Stomach (tissue), 9 donors: ENCODE data around the gene MAP7. TPM values are rescaled to one million over a fixed set of nuclear protein-coding genes. Genes with fewer than 3 reads are reported as not detected.

Experiments
- DNase-seq, 2 donors: peaks; one replicate each; pipeline versions ENCODE4 v3.0.0 to v3.0.0-alpha.2; 2013 to 2019
- H3K27ac ChIP-seq, 5 donors: fragments of 200-600 bp in 4 of 5; sonication (generic) in 4 of 5; one replicate each; pipeline ENCODE4 v1.5.1; 2013 to 2019; ENCODE audit warnings: mild to moderate bottlenecking in 1 of 5, moderate library complexity in 1 of 5
- H3K27me3 ChIP-seq, 3 donors: fragments of 200-600 bp; sonication (generic); one replicate each; pipeline ENCODE4 v1.5.1; 2017 to 2019; ENCODE audit warnings: mixed run types in 1 of 3
- H3K36me3 ChIP-seq, 4 donors: fragments of 200-600 bp; sonication (generic); 1 replicate in 3 of 4; 2 replicates in 1 of 4; pipeline ENCODE4 v1.5.1; 2016 to 2019
- H3K4me1 ChIP-seq, 4 donors: fragments of 200-600 bp; sonication (generic); one replicate each; pipeline ENCODE4 v1.5.1; 2016 to 2019
- H3K4me3 ChIP-seq, 4 donors: fragments of 200-600 bp; sonication (generic) in 3 of 4; one replicate each; pipeline ENCODE4 v1.5.1; 2016 to 2019; ENCODE audit warnings: mild to moderate bottlenecking in 1 of 4
- H3K9me3 ChIP-seq, 4 donors: fragments of 200-600 bp; sonication (generic); one replicate each; pipeline ENCODE4 v1.5.1; 2016 to 2019
- EP300 ChIP-seq: sonication (generic); formaldehyde crosslinking; IDR thresholded peaks from one replicate; pipeline ENCODE4 v1.6.1; 2017; ENCODE audit warnings: antibody characterized with exemption
- POLR2A ChIP-seq, 4 donors: fragments of 450-650 bp; IDR thresholded peaks; one replicate each; pipeline ENCODE4 v1.6.1; 2016; ENCODE audit warnings: antibody characterized with exemption in 4 of 4, control low read depth in 2 of 4, mild to moderate bottlenecking in 1 of 4, moderate library complexity in 1 of 4
- POLR2AphosphoS5 ChIP-seq, 3 donors: sonication (generic); formaldehyde crosslinking; IDR thresholded peaks; one replicate each; pipeline ENCODE4 v1.6.1; 2016; ENCODE audit warnings: antibody characterized with exemption in 3 of 3
- WGBS, 5 donors: extraction: QIAGEN DNeasy Blood & Tissue Kit in 3 of 5; methylation state at CpG; one replicate each; pipeline versions ENCODE4 v1.1.5 to v1.1.7; 2013 to 2018; 5-methylcytosine and 5-hydroxymethylcytosine counted together
- intact Hi-C: fragments of 100-400 bp; cut with DNase I; formaldehyde crosslinking; loops from one replicate; pipeline ENCODE4 v1.15.1; 2023; ENCODE audit warnings: low total_unique reads
- polyA plus RNA-seq, 3 donors: library from polyadenylated mRNA; stranded (reverse); fragments of 200-250 nt; gene quantifications; one replicate each; pipeline ENCODE4 v1.2.3, GENCODE V29; 2013
- total RNA-seq, 5 donors: library from RNA; depleted of rRNA; stranded (reverse); fragments of >200 nt; gene quantifications; one replicate each; pipeline versions ENCODE4 v1.1.0 to v1.2.3, GENCODE V29; 2014 to 2016
- TF ChIP-seq, protein P1 (sequence below), 7 experiments: fragments of 450-650 bp in 4 of 7; fragments of 200-600 bp in 3 of 7; sonication (generic) in 3 of 7; IDR thresholded peaks; one replicate each; pipeline ENCODE4 v1.5.1; 2016 to 2019; ENCODE audit warnings: antibody characterized with exemption in 7 of 7, control low read depth in 2 of 7, mild to moderate bottlenecking in 1 of 7
- donor health status: healthy with polysubstance abuse.
- donor health status: Bipolar disorder and iron deficiency.
- donor health status: healthy.

MAP7 gene
- total and polyA plus RNA-seq, 8 donors = 2.3 to 28.3 (median 9.7) TPM

DNA sequence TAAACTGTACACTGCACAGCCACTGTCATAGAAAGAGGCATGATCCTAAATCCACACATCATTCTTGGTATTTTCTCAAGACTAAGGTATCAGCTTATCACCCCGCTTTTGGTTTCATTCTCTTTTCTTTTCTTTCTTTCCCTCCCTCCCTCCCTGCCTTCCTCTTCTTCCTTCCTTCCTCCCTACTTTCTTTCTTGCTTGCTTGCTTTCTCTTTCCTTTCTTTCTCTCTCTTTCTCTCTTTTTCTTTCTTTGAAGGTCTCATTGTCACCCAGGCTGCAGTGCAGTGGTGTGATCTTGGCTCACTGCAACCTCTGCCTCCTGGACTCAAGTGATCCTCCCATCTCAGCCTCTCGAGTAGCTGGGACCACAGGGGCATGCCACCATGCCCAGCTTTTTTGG, 81.1 kb downstream of the MAP7 start:
- WGBS, 5 donors = 78 to 97% (median 89%) methylated on average over 2 of the region's 2 CpGs
- DNase-seq = no peak
- intact Hi-C loops = no loop called here
- no peaks in the 10 kb centered on the region for H3K9me3 ChIP-seq
- peaks cover 0 to 42% (median 9%) of the 10 kb centered on the region in 4 donors for H3K4me1 ChIP-seq
- TF ChIP-seq POLR2A (IDR thresholded peaks at IDR 0.05) (no peak), EP300 (no peak), POLR2AphosphoS5 (IDR thresholded peaks at IDR 0.05) (no peak)
- H3K27ac ChIP-seq = no peak overlapping the region
- H3K27me3 ChIP-seq = no peaks in the 10 kb centered on the region
- no peak overlapping the region for H3K4me3 ChIP-seq
- H3K36me3 ChIP-seq = no peaks in the 10 kb centered on the region

- no peak for TF ChIP-seq EP300
- no peak for TF ChIP-seq POLR2AphosphoS5 (IDR thresholded peaks at IDR 0.05)
- TF ChIP-seq POLR2A (IDR thresholded peaks at IDR 0.05) = no peak
- TF ChIP-seq, protein P1, sequence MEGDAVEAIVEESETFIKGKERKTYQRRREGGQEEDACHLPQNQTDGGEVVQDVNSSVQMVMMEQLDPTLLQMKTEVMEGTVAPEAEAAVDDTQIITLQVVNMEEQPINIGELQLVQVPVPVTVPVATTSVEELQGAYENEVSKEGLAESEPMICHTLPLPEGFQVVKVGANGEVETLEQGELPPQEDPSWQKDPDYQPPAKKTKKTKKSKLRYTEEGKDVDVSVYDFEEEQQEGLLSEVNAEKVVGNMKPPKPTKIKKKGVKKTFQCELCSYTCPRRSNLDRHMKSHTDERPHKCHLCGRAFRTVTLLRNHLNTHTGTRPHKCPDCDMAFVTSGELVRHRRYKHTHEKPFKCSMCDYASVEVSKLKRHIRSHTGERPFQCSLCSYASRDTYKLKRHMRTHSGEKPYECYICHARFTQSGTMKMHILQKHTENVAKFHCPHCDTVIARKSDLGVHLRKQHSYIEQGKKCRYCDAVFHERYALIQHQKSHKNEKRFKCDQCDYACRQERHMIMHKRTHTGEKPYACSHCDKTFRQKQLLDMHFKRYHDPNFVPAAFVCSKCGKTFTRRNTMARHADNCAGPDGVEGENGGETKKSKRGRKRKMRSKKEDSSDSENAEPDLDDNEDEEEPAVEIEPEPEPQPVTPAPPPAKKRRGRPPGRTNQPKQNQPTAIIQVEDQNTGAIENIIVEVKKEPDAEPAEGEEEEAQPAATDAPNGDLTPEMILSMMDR (IDR thresholded peaks at IDR 0.05) = no peak
- 92 to 95% (median 93%) methylated on average over 3 of the region's 3 CpGs for WGBS, 5 donors
- Histone ChIP-seq H3K9me3 (no peaks in the 10 kb centered on the region), H3K36me3 (no peaks in the 10 kb centered on the region), H3K4me1 (peaks cover 0 to 42% (median 9%) of the 10 kb centered on the region in 4 donors), H3K4me3 (no peak overlapping the region), H3K27me3 (no peaks in the 10 kb centered on the region), H3K27ac (no peak overlapping the region)
- no peak for DNase-seq
- intact Hi-C loops = no loop called here
Observed at GRCh38 chr6:136468711-136469110, 81.5 kb downstream of the MAP7 start.

DNA sequence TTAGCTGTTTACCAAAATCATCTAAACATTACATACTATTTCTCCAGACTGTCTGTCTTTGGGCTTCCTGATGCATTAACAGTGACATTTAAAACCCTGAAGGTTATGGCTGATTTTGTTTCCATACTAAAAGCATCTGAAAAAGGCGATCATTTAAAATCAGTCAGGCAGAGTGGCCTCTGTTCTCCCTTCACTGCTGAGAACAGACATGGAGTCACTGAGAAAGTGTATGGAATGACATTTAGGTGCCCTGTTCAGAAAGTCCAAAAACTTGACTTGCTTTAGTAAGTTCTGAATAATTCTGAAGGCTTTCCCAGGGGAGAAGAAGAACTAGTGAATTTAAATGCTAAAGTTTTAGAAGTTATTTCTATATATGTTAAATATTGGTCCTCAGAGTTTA, 83.0 kb downstream of the MAP7 start:
- H3K4me3 ChIP-seq = no peak overlapping the region
- no peaks in the 10 kb centered on the region for H3K36me3 ChIP-seq
- TF ChIP-seq POLR2A (IDR thresholded peaks at IDR 0.05) (no peak), POLR2AphosphoS5 (IDR thresholded peaks at IDR 0.05) (no peak), EP300 (no peak)
- TF ChIP-seq, protein P1 (IDR thresholded peaks at IDR 0.05) = no peak
- no peaks in the 10 kb centered on the region for H3K27me3 ChIP-seq
- WGBS, 5 donors = 41 to 85% (median 76%) methylated on average over 1 of the region's 1 CpG
- DNase-seq = no peak
- H3K4me1 ChIP-seq = peaks cover 0 to 37% (median 9%) of the 10 kb centered on the region in 4 donors
- intact Hi-C loops = no loop called here
- no peak overlapping the region for H3K27ac ChIP-seq
- H3K9me3 ChIP-seq = no peaks in the 10 kb centered on the region

DNA sequence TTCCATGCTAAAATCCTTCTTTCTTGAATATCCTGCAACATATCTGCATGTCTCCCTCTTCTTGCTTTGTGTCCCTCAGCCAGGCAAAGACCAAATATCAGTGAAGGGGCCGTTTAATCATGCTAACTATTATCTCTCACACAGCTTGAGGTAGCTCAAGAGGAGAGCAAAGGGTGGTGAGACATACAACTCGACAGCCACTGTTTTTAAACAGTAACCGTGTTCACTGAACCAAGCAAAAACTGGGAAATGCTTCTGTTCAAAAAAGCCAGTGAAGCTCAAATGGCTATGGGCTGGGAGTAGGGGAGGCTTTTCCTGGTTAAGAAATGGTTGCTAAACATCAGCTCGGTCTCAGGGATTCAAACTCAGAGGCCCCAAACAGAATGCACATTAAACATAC, 83.4 kb downstream of the MAP7 start:
- no peak for DNase-seq
- H3K4me3 ChIP-seq = no peak overlapping the region
- no peaks in the 10 kb centered on the region for H3K27me3 ChIP-seq
- H3K4me1 ChIP-seq = peaks cover 0 to 33% (median 7%) of the 10 kb centered on the region in 4 donors
- no peaks in the 10 kb centered on the region for H3K9me3 ChIP-seq
- no peaks in the 10 kb centered on the region for H3K36me3 ChIP-seq
- TF ChIP-seq POLR2AphosphoS5 (IDR thresholded peaks at IDR 0.05) (no peak), EP300 (no peak), POLR2A (IDR thresholded peaks at IDR 0.05) (no peak)
- TF ChIP-seq, protein P1 (IDR thresholded peaks at IDR 0.05) = no peak
- H3K27ac ChIP-seq = no peak overlapping the region
- WGBS, 5 donors = 29 to 46% (median 39%) methylated on average over 4 of the region's 4 CpGs
- intact Hi-C loops = no loop called here

DNA sequence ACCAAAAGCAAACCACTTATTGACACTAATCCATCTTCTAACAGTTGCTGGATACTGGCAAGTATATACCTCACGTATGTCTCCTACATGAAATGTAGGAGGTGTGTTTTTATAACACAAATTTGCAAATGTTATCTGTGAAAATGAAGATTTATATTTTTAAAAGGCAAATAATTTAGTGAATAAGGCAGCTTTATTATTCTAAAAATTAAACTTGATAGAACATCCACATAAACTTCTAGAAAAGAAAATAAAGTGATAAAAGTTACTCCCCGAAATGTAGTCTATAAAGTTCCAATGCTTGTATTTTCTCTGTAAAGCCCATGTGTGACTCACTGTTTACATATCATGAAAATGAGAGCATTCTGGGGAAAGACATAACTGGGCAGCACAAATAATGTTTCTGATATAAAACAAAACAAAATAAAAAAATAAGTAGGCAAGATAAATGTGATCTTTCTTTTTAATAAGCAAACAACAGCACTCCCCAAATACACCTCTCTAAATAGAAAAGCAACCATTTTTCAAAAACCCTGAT, 84.4 kb downstream of the MAP7 start:
- no peak for DNase-seq
- Histone ChIP-seq H3K4me3 (no peak overlapping the region), H3K9me3 (no peaks in the 10 kb centered on the region), H3K4me1 (peaks cover 0 to 23% (median 0%) of the 10 kb centered on the region in 4 donors), H3K27ac (no peak overlapping the region), H3K27me3 (no peaks in the 10 kb centered on the region), H3K36me3 (no peaks in the 10 kb centered on the region)
- no peak for TF ChIP-seq POLR2A (IDR thresholded peaks at IDR 0.05)
- no peak for TF ChIP-seq POLR2AphosphoS5 (IDR thresholded peaks at IDR 0.05)
- TF ChIP-seq, protein P1 (IDR thresholded peaks at IDR 0.05) = no peak
- no peak for TF ChIP-seq EP300
- 61 to 72% (median 65%) methylated on average over 2 of the region's 2 CpGs for WGBS, 5 donors
- intact Hi-C loops = no loop called here
